ENCODE measurements around the gene GTF2IRD2.
"Not testable (repeated sequence)": the region's sequence is repeated elsewhere in the genome, so short reads cannot be mapped to it uniquely, and the experiment has no call there.

- TF ChIP-seq EZH2phosphoT487 (IDR thresholded peaks at IDR 0.05; ENCODE audit: borderline replicate concordance, low read length); CTCF (conservative IDR thresholded peaks at IDR 0.05; ENCODE audit: low read depth, low read length): not testable (repeated sequence)
Observed at GRCh38 chr7:74850833-74851721, at the start of gene GTF2IRD2.

All from PC-3 (cell line).